Dermis microvascular lymphatic vessel endothelial cell (primary cell): ENCODE measurements around the gene SH3BP5. TPM values are rescaled to one million over a fixed set of nuclear protein-coding genes. Genes with fewer than 3 reads are reported as not detected.

Experiments used
- DNase-seq, 2 donors: peaks; one replicate each; pipeline versions ENCODE4 v3.0.0 to v3.0.0-alpha.2; 2010; ENCODE audit warnings: low read depth in 2 of 2
- total RNA-seq: library from RNA; depleted of rRNA; stranded (reverse); fragments of >200 nt; gene quantifications from 2 replicates; pipeline ENCODE4 v1.2.1, GENCODE V29; 2014

The SH3BP5 gene
- total RNA-seq, 1 donor from 2014 or later, result 53.1 TPM

DNA sequence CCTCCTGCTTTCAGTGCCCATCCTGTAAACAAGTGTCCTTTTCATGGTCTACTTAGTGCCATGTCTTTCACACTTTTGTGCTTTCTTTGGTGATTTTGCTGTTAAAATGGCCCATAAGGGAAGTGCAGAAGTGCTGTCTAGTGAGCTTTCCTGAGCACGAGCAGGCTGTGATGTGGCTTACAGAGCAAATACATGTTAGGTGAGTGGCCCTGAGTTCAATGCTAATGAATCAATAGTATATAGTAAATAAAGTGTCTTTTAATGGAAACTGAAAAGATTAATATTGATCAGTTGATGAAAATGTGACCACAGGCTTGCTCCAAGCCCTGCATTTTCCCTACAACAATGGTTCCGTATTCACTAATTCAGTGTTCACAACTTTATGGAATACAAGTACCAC, 5.7 kb downstream of the SH3BP5 start:
- no peak for DNase-seq

DNA sequence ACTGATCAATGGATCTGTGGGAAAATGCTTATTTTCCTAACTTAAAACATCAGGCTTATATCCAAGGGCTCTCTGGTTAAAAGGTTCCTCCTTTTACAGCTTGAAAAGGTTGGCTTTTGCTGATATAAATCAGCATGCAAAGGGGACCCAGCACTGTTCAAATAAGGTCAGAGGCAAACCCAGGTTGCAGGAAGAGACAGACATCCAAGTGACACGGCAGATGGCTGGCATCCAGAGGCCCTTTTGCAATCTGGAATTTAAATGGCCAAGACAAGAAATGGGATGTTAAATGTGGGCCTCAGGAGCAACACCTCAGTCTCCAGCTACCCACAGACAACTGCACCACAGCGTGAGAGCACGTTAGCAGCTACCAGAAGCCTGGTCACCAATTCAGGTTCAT, 6.3 kb downstream of the SH3BP5 start:
- DNase-seq, result no peak

DNA sequence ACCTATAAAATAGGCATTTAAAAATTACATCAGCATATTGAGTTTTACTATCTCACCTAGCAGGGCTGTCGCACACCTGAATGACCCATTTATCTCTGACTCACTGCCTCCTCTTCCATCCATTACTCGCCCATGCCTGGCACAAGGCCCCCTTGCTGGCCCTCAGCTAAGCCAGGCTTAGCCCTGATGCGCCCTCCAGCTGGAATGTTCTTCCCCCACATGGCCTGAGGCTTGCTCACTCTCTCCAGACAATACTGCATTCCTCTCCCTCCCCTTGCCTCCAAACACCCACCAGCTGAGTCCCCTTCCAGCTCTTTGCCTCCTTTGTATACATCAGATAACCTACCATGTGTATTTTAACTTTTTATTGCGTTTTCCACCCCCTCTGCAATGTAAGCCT, 7.2 kb downstream of the SH3BP5 start:
- DNase-seq, result peak in 1 of 2 donors; percentile 45

DNA sequence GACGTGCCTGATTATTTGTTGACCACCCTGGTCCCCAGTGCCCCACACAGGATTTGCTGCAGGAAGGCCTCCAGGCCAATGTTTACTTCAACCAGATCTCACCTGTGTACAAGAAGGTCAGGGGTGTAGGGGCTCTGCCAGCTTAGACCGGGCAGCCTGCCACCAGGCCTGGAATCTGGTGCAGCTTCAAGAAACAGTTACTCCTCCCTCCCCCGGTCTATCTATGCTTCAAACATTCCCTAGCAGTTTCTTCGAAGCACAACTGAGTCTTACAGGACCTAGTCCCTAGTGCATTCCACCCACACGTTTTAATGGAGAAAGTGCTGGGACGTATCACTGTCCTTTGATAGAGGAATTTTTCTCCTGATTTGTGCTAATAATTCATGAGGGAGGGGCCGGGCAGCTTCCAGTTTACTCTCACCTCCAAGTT, 8.0 kb downstream of the SH3BP5 start:
- DNase-seq, result no peak

DNA sequence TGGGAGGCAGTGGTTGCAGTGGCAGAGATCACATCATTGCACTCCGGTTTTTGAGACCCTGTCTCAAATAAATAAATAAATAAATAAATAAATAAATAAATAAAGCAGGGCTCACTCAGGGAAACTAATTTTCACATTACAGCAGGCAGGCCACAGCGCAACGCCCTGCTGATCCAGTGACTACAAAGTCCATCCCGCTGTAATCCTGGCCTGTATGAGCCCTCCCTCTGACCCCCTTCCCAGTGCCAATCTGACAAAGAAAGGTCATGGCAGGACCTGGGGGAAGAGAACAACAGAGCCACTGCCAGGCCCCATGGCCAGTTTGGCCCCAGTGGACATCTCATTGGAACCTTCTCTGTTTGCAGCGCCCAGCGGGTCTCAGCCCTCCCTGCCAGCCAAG, 9.3 kb downstream of the SH3BP5 start:
- no peak for DNase-seq

DNA sequence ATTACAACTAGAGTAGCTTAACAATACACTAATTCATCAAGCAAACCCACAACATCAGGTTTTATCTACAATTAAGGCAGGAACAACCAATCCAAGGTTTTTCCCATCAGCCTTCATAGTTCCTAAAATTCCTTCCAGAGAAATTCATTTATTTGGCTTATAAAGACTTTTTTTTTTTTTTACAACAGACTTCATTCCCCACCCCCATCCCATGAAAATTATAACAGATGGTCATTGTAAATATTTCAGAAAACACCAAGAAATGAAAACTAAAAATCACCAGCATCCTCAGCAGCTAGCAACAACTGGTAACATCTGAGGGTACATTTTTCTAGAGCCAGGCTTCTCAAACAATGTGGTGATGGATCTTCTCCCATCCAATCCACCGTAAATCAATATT, 11.0 kb downstream of the SH3BP5 start:
- DNase-seq, result no peak

DNA sequence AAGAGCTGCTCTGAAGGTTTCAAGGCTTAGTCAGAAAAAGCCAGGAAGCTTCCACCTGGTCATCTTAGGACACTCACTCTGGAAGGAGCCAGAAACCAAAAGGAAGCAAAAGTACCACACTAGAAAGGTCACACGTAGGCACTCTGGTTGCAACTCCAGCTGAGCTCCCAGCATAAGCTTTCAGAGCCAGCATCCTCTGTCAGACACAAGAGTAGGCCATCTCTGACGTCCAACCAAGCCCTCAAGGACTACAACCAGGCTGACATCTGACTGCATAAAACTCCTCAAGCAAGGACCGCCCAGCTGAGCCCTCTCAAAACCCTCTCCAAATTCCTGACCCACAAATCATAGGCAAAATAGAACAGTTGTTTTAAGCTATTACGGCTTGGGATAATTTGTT, 12.8 kb downstream of the SH3BP5 start:
- DNase-seq, result no peak

DNA sequence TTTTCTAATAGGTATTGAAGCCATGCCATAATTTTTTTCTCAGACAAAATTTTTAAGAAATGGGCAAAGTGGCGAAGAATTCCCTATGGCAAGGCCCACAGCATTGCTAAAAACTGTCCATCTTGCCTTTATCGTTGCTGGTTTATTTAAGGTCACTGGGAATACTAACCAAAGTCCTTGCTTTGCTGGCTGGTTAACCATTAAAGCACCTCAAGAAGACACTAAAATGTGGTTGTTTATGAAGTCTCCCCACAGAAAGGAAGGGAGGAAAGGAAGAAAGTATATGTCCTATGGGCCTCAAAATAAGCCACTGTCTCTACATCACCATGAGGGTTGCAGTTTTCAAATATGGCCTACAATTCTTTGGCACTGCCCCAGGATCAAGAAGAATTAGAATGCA, 13.2 kb downstream of the SH3BP5 start:
- no peak for DNase-seq

DNA sequence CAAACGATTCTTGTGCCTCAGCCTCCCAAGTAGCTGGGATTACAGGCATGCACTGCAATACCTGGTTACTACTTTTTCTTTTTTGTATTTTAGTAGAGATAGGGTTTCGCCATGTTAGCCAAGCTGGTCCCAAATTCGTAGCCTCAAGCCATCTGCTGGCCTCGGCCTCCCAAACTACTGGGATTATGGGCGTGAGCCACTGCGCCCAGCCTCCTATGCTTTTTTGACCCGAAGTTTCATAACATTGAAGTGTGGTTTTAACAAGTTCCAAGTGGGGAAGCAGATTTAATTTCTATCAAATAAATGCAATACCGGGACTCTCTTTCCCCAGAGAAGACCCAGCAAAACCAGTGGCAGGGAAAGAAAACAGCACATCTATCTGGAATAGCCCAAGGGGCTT, 13.7 kb downstream of the SH3BP5 start:
- DNase-seq, result no peak

DNA sequence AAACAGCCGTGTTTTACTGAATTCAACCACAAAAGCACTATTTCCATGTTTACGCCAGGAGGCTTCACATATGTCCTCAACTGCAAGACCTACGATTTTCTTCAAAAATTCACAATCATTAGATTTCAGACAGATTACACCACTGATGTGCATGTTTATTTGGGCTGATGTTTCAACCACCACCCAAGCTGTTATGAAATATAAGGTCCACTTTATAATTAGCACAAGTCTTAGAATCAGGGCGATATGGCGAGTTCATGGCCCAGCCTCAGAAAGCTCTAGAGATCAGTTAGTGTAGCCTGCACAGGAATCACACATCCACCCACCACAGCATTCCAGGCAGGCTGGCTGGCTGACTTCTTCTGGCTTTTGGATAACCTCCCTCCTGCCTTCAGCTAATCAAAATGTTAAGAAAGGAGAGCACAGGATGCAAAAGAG, 15.4 kb downstream of the SH3BP5 start:
- DNase-seq, result no peak

DNA sequence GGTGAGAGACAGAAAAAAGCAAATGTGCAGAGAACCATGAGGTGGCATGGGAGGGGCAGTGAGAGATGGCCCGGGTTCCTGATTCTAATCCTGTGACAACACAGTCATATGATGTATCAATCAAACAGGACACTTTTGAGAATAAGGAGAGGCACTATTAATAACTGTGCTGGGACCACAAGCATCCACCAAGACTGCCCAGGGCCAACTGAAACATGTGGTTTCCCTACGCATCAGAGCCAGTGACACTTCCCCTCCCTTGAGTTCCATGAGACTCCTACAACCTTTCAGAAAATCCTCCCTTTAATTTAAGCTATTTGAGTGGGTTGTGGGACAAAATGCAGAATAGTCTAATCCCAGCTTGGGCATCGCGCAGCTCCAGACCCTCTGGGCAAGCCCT, 17.4 kb downstream of the SH3BP5 start:
- no peak for DNase-seq

DNA sequence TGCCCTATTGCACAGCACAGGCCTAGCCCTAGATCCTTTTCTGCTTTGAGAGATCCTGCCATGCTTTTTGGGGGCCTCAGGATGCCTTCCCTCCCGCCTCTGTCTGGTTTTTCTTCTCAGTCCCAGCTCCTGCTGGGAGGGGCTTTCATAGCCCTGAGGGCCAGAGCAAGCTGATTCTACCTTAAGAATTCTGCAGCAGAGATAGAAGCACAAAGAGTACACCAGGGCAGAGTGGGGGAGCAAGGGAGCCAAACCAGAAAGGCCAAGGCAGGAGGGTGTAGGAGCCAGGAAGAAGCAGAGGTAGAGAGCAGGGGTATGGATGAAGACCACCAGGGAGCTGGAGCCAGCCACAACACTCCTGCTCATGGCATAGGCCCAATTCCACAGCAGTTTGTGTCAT, 18.1 kb downstream of the SH3BP5 start:
- no peak for DNase-seq

DNA sequence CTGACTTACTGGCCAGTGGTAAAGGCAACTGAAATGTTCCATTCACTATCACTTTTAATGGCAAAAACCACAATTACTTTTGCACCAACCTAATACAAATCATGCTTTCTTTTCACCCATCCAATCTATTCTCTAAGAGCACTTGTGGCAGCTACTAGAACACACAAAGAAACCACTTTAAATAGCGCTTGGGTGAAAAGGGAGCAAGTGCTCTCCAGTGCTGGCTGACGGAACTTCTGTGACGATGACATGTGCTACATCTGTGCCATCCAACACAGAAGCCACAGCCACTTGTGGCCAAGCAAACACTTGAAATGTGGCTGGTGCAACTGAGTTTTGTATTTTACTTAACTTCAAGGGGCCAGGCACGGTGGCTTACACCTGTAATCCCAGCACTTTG, 18.9 kb downstream of the SH3BP5 start:
- no peak for DNase-seq

DNA sequence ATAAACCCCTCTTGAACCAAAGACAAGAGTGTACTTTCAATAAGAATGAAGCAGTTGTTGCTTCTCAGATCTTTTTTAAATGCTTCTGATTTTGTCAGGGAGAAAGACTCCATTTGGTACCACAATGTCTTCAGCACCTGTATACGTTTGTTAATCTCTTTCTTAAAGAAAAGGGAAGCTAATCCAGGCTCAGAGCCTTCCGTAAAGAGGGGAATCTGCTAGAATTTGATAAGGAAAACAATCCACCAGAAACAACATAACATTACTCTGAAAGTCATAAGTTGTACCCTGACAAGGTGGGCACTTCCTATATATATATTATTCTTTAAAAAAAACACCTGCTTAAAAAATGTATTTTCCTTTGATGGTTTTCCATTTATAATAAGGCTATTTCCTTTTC, 19.8 kb downstream of the SH3BP5 start:
- no peak for DNase-seq

DNA sequence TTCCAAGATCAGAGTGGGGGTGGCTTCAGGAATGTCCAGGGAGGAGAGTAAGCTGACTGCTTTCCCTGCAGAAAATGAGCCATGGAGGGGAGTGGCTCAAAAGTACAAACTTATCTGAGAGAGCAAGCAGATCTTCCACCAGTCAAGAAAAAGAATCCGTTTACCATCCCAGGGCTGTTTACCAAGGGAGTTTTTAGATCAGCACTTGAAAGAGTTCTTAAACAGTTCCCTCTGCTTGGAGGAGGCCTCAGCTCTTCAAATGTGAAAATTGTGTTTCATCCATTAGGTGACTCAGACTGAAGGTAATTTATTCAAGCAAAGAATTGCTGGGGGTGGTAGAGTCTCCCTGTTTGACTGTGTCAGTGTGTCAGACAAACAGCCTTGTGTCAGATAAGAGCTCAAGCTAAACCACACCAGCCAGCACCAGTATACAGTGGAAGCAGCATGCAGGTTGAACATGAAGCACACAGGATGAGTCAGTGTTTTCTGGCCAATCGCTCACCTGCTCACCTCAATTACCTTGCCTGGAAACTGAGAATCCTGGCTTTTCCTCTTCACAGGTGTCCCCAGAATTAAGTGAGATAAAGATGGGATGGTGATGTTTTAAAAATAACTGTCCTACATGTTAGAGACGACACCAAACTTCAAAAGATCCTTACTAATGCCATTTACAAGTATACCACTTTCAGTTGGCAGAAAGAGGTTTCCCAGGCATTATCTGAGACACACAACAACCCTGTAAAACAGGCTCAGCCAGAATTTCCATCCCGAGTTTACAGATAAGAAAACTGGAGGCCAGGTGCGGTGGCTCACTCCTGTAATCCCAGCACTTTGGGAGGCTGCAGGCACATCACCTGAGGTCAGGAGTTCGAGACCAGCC, 21.7 kb downstream of the SH3BP5 start:
- no peak for DNase-seq

DNA sequence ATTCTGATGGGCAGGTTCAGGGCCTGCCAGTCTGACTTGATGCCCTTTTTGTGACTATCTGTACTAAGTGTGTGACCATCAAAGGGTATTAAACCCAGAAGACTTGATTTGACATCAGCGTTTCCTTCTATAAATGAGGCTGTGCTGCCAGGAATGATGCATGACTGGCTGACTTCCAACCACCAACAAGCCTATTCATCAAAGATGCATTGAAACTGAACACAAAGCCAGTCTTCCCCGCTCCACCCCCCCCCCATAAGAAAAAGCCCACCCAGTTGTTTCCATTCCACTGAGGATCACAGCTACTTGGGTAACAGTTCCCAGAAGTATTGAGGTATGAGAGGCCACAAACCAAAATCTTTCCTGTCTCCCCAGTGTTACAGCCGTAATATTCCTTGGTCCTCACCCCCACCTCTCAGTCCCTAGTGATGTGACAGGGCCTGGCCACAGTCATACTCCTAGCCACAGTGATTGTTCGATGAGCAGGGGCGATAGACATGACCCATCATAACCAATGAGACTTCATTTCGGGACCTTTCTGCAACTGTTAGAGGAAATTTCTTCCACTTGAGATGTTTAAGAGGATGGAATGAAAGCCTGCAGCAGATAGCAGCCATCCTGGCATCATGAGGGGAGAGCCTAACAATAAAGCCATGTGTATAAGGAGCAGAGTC, 22.6 kb downstream of the SH3BP5 start:
- DNase-seq, result peak in 1 of 2 donors; percentile 78

DNA sequence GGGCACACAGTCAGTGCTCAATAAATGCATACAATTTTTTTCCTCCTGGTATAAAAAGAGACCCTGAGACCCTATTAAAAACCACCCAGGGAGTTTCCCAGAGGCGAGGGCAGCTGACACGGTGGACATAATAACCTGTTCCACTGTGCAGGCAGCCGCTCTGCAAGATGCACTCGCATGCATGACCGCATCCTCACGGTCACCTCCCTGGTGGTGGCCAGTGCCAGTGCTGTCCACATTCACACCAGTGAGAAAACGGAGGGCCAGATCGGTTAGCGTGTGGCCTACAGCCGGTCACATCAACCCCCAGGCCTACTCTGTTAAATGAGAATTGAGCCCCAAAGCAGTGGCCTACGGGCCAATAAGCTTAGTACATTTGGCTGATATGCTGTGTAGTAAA, 24.8 kb downstream of the SH3BP5 start:
- no peak for DNase-seq

DNA sequence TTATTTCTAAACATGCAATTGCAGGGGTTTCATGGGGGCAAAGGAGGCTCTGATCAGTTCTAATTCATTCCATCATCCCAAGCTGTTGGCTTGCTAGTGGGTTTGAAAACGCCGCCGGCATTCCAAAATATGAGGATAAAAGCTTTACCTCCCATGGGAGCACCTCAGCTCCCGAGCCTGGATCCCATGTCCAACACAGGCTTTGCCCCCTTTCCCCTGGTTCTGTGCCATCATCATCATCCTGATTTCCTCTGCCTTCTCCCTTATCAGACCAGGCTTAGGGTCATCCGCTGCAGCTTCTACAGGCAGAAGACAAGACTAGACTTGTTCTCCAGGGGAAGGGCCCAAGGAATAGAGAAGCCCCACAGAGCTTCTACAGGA, 25.4 kb downstream of the SH3BP5 start:
- DNase-seq, result no peak

DNA sequence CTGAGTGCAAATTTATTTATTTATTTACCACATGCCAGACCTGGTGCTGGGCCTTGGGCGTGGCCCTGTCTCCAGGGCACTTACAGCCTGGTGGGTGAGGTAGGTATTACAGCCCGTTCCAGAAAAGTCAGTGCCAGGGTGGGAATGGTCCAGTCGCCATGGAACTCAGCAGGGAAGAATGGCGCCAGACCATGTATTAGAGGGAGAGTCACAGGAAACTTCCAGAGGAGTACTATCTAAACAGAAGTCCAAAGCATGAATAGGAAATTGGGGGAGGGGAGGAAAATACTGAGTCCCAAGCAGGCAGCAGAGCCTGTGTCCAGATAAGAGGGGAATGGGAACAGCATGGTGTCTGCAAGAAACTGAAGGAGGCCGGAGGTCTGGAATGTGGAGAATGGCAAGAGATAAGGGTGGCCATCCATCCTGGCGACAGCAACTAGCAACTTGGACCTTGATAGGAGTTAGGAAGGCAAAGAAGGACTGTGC, 27.0 kb downstream of the SH3BP5 start:
- DNase-seq, result peak in 1 of 2 donors; percentile 35

DNA sequence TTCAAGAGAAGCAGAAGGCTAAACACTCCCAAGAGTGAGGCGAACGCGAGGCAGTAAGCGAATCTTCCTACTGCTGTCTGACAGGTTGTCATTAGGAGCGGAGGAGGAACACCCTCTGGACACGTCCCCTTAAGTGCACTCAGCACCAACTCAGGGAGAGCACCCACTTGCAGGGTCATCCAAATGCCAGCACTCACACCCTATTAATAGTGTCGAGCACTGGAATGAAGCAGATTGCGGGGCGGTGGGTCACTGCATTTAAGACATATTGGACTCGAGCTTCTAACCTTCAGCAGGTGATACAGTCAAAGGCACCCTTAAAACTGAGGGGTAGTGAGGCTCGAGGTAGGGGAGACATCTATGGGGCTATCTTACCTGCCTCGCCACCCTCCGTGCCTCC, 28.7 kb downstream of the SH3BP5 start:
- no peak for DNase-seq

DNA sequence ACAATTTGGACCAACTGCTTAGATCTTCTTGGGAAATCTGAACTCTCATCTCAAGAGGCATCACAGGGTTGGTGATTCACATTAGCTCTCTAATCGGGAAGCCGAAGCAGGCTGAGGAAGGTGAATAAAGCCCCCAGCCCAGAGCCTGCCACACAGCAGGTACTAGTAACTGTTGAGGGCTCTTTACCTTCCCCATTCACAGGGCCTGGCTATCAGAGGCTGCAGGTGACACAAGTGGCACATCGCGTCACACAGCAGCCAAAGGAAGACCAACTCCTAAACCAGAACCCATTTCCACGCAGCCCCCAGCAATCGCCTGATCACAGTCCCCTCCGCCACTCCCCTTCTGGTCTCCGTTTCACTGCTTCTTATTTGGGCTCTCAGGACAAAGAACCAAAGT, 29.2 kb downstream of the SH3BP5 start:
- DNase-seq, result no peak

DNA sequence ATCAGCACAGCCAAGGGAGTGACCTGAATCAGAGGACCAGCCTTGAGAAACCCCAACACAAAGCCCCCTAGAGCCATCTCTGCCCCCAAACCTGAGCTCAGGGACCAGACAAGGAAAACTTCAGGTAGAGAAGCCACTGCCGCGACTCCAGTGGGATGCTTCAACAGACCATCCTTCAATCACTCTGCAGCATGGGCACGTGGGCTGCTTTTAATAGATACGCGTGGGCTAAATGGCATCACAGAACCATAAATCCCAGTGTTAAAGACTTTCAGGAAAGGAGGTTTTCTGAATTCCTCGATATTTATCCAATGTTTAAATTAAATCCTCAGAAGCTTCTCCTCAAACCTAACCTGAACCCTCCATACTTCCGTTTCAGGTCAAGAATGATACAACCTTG, 30.6 kb downstream of the SH3BP5 start:
- no peak for DNase-seq
